ENCODE measurements around the gene PMF1. TPM values are rescaled to one million over a fixed set of nuclear protein-coding genes. Genes with fewer than 3 reads are reported as not detected.

The PMF1 gene
- total and polyA plus RNA-seq, 2 experiments from 2014 or later = 112 to 118 TPM

DNA sequence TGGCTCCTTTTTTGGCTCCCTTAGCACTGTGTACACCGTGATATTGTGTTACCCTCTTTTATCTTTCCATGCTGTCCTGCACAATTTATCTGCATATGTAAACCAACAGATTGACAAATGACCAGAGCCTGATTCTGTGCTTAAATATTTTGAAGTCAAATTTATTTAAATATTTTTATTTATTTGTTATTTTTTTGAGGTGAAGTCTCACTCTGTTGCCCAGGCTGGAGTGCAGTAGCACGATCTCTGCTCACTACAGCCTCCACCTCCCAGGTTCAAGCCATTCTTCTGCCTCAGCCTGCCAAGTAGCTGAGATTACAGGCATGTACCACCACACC is 12.8 kb downstream of the PMF1 start (continued):
- TF ChIP-seq, protein P1, sequence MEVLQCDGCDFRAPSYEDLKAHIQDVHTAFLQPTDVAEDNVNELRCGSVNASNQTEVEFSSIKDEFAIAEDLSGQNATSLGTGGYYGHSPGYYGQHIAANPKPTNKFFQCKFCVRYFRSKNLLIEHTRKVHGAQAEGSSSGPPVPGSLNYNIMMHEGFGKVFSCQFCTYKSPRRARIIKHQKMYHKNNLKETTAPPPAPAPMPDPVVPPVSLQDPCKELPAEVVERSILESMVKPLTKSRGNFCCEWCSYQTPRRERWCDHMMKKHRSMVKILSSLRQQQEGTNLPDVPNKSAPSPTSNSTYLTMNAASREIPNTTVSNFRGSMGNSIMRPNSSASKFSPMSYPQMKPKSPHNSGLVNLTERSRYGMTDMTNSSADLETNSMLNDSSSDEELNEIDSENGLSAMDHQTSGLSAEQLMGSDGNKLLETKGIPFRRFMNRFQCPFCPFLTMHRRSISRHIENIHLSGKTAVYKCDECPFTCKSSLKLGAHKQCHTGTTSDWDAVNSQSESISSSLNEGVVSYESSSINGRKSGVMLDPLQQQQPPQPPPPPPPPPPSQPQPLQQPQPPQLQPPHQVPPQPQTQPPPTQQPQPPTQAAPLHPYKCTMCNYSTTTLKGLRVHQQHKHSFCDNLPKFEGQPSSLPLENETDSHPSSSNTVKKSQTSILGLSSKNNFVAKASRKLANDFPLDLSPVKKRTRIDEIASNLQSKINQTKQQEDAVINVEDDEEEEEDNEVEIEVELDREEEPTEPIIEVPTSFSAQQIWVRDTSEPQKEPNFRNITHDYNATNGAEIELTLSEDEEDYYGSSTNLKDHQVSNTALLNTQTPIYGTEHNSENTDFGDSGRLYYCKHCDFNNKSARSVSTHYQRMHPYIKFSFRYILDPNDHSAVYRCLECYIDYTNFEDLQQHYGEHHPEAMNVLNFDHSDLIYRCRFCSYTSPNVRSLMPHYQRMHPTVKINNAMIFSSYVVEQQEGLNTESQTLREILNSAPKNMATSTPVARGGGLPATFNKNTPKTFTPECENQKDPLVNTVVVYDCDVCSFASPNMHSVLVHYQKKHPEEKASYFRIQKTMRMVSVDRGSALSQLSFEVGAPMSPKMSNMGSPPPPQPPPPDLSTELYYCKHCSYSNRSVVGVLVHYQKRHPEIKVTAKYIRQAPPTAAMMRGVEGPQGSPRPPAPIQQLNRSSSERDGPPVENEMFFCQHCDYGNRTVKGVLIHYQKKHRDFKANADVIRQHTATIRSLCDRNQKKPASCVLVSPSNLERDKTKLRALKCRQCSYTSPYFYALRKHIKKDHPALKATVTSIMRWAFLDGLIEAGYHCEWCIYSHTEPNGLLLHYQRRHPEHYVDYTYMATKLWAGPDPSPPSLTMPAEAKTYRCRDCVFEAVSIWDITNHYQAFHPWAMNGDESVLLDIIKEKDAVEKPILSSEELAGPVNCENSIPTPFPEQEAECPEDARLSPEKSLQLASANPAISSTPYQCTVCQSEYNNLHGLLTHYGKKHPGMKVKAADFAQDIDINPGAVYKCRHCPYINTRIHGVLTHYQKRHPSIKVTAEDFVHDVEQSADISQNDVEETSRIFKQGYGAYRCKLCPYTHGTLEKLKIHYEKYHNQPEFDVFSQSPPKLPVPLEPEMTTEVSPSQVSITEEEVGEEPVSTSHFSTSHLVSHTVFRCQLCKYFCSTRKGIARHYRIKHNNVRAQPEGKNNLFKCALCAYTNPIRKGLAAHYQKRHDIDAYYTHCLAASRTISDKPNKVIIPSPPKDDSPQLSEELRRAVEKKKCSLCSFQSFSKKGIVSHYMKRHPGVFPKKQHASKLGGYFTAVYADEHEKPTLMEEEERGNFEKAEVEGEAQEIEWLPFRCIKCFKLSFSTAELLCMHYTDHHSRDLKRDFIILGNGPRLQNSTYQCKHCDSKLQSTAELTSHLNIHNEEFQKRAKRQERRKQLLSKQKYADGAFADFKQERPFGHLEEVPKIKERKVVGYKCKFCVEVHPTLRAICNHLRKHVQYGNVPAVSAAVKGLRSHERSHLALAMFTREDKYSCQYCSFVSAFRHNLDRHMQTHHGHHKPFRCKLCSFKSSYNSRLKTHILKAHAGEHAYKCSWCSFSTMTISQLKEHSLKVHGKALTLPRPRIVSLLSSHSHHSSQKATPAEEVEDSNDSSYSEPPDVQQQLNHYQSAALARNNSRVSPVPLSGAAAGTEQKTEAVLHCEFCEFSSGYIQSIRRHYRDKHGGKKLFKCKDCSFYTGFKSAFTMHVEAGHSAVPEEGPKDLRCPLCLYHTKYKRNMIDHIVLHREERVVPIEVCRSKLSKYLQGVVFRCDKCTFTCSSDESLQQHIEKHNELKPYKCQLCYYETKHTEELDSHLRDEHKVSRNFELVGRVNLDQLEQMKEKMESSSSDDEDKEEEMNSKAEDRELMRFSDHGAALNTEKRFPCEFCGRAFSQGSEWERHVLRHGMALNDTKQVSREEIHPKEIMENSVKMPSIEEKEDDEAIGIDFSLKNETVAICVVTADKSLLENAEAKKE (CRISPR knock-in tag; IDR thresholded peaks at IDR 0.05) = no peak
- TF ChIP-seq STAT1 (IDR thresholded peaks at IDR 0.05; ENCODE audit: unreplicated experiment) (no peak), CREB1 (CRISPR knock-in tag; IDR thresholded peaks at IDR 0.05; ENCODE audit: low read depth) (no peak), EZH2phosphoT487 (IDR thresholded peaks at IDR 0.05; ENCODE audit: unreplicated experiment) (no peak), ZNF114 (CRISPR knock-in tag; IDR thresholded peaks at IDR 0.05) (no peak), ZNF331 (CRISPR knock-in tag; IDR thresholded peaks at IDR 0.05; ENCODE audit: low read depth) (no peak)
- TF ChIP-seq, protein P2, sequence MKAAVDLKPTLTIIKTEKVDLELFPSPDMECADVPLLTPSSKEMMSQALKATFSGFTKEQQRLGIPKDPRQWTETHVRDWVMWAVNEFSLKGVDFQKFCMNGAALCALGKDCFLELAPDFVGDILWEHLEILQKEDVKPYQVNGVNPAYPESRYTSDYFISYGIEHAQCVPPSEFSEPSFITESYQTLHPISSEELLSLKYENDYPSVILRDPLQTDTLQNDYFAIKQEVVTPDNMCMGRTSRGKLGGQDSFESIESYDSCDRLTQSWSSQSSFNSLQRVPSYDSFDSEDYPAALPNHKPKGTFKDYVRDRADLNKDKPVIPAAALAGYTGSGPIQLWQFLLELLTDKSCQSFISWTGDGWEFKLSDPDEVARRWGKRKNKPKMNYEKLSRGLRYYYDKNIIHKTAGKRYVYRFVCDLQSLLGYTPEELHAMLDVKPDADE (IDR thresholded peaks at IDR 0.05) = no peak
- TF ChIP-seq, protein P3, sequence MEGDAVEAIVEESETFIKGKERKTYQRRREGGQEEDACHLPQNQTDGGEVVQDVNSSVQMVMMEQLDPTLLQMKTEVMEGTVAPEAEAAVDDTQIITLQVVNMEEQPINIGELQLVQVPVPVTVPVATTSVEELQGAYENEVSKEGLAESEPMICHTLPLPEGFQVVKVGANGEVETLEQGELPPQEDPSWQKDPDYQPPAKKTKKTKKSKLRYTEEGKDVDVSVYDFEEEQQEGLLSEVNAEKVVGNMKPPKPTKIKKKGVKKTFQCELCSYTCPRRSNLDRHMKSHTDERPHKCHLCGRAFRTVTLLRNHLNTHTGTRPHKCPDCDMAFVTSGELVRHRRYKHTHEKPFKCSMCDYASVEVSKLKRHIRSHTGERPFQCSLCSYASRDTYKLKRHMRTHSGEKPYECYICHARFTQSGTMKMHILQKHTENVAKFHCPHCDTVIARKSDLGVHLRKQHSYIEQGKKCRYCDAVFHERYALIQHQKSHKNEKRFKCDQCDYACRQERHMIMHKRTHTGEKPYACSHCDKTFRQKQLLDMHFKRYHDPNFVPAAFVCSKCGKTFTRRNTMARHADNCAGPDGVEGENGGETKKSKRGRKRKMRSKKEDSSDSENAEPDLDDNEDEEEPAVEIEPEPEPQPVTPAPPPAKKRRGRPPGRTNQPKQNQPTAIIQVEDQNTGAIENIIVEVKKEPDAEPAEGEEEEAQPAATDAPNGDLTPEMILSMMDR (conservative IDR thresholded peaks at IDR 0.05; ENCODE audit: low read depth in 2 of 2) = no peak
